Measurements from ENCODE around the gene MS4A3.
"Not testable (repeated sequence)": the region's sequence is repeated elsewhere in the genome, so short reads cannot be mapped to it uniquely, and the experiment has no call there.

Gene MS4A3

DNA sequence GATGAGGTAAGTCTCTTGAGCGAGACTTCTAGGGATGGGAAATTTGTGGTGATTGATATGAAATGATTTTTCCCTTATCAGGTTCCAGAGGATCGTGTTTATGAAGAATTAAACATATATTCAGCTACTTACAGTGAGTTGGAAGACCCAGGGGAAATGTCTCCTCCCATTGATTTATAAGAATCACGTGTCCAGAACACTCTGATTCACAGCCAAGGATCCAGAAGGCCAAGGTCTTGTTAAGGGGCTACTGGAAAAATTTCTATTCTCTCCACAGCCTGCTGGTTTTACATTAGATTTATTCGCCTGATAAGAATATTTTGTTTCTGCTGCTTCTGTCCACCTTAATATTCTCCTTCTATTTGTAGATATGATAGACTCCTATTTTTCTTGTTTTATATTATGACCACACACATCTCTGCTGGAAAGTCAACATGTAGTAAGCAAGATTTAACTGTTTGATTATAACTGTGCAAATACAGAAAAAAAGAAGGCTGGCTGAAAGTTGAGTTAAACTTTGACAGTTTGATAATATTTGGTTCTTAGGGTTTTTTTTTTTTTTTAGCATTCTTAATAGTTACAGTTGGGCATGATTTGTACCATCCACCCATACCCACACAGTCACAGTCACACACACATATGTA, 39.1 kb downstream of the MS4A3 start:
- DNase-seq, result no peak

DNA sequence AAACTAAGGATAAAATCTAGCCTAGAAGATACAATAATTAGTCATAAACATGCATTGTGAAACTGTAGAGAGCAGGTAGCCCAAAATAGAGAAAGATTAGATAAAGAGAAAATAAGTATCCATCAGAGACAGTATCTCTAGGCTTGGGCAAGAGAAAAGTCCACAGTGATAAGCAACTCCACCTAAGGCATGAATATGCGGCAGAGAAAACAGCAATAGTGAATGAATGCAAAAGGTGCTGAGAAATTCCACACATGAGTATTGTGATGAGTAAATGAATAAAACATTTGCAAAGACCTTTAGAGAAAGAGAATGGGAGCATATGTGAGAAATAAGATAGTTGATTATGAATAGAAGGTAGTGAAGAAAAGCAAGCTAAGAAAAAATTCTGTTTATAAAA, 40.7 kb downstream of the MS4A3 start:
- no peak for DNase-seq

DNA sequence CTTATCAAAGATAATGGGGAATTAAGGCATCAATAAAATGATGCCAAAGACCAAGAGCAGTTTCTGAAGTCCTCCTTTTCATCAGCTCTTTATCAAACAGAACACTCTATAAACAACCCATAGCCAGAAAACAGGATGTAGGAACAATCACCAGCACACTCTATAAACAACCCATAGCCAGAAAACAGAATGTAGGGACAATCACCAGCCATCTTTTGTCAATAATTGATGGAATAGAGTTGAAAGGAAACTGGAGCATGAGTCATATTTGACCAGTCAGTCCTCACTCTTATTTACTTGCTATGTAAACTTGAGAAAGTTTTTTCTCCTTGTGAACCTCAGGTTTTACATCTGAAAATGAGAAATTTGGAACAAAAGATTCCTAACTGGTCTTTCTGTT, 42.0 kb downstream of the MS4A3 start:
- DNase-seq, result no peak

DNA sequence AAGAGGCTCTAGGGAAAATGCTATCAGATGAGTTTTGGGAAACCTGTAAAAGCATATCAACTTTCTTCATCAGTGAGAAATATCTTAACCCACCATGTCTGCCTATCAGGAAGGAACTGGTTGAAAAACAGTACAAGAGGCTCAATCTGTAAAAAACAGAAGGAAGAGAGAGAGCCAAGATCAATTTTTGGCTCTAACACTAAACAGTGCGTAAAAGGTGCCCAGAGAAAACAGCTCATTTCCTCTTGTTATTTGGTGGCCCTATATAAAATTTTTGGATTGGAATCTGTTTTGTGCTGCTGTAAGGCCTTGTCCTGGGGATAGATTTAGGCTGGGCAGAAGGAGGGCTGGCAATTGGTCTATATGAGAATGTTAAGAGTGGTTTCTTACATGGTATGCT, 44.1 kb downstream of the MS4A3 start:
- DNase-seq, result no peak

DNA sequence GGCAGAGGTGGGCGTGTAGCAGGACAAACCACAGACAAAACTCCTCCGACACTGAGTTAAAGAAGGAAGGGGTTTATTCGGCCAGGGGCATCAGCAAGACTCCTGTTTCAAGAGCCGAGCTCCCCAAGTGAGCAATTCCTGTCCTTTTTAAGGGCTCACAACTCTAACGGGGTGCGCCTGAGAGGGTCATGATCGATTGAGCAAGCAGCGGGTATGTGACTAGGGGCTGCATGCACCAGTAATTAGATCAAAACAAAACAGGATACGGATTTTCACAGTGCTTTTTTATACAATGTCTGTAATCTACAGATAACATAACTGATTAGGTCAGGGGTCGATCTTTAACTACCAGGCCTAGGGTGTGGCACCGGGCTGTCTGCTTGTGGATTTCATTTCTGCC, 44.9 kb downstream of the MS4A3 start:
- not testable (repeated sequence) for DNase-seq

DNA sequence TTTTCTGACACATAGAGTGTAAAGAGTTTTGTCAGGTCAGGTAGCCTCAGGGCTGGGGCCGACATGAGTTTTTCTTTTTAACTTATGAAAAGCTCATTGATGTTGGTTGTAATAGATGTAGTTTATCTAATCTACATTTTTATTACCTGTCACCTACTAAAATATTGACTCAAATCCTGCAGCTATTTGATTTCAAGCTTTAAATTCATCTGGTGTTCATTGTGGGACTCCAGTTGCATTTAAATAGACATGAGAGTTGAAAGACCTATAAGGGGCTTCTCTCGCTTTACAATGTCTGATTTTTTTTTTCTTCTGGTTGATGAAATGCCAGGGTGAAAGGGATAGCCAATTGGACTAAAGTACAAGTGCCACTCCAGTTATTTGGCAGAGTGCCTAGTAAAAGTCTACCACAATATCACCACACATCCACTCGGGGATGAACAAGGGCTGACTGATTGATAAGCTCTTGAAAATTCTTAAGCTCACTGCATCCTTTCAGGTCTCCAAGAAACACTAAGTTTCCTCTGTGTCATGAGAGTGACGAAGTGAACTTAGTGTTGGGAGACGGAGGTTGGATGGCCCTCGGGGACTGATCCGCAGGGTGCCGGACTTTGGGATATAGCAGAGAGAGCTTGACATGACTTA, 48.1 kb downstream of the MS4A3 start:
- DNase-seq, result not testable (repeated sequence)

DNA sequence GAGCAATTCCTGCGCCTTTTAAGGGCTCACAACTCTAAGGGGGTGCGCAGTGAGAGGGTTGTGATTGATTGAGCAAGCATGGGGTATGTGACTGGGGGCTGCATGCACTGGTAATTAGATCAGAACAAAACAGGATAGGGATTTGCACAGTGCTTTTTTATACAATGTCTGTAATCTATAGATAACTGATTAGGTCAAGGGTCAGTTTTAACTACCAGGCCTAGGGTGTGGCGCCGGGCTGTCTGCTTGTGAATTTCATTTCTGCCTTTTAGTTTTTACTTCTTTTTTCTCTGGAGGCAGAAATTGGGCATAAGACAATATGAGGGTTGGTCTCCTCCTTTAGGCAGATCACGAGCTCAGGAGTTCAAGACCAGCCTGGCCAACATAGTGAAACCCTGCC, 52.2 kb downstream of the MS4A3 start:
- not testable (repeated sequence) for DNase-seq

DNA sequence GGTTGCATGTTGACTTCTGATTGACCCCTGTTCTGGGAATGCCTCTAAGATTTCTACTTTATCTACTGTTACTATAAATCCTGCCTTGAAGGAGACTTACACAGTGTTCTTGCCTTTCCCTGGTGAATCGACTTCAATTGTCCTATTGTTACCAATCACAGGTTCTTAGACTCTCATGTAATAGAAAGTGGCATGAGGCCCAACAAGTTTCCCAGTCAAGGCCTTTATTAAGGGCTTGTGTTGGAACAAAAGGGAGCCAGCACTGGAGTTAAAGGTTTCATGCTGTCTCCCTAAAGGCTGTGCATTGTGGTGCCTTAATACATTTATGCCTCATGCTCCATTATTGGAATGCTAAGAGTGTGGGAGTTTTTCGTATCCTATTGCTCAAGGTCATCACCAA, 55.3 kb downstream of the MS4A3 start:
- DNase-seq, result no peak

DNA sequence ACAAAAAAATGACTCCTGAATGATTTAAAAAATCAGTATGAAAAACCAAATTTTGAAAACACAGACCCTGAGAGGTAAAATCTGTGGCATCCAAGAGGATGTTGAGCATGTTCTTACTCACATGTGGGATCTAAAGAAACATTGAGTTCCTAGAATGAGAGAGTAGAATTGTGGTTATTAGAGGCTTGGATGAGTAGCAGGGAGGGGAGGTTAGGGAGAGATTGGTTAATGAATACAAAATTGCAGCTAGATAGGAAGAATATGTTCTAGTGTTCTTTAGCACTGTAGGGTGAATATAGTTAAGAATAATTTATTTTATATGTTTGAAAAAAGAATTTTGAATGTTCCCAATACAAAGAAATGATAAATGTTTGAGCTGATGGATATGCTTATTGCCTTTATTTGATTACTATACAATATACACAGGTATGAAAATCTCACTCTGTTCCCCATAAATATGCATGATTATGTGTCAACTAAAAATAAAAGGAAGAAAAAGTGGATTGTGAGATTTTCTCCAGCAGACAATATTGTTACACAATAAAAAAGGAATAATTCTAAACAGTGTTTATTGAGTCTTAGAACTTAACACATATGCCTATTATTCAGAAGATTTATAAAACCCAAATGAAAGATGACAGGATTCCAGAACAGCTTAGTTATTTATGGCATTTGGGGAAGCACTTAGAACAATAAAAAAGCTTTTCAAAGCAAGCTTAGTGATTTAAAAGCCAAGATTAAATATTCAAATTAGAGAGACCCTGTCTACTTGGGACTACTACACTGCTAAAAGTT, 60.7 kb downstream of the MS4A3 start:
- no peak for DNase-seq

DNA sequence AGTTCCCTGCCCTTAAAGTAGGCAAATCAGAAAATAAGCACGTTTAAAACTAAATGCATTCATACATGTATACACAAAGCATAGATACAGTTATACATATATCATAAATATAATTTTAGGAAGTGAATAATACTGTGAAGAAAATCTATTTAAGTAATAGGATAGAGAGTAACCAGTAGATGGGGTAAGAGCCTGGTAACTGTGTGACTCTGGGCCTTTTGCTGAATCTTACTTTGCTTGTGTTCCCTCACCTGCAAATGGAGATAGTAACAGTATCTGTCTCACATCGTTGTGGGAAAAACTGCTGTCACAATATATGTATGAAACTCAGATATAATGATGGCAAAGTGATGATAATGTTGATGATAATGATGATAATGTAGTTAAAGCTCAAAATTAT, 61.9 kb downstream of the MS4A3 start:
- DNase-seq, result no peak

DNA sequence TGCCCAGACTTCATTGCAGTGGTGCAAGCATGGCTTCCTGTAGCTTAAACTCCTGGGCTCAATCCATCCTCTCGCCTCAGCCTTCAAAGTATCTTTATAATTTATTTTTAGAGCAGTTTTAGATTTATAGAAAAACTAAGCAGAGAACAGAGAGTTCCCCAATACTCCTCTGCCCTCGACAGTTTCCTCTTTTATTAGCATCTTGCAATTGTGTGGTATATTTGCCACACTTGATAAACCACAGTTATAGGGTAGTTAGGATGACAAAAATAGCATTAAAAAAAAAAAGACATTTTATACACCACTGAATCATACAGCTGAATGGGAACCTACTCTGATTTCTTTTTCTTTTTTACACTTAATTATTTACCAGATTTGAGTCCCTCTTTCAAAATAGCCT, 63.2 kb downstream of the MS4A3 start:
- no peak for DNase-seq
